Activated T-cell treated with anti-CD3 and anti-CD28 coated beads, Interleukin-2, amount 50 U/mL, for 1 hour (primary cell): ENCODE results near the gene SLAMF6.
A peak's percentile ranks its signal among the peaks of the same experiment; 100 is the strongest.
"Not testable (repeated sequence)": the region's sequence is repeated elsewhere in the genome, so short reads cannot be mapped to it uniquely, and the experiment has no call there.

Source experiments
- DNase-seq: peaks from one replicate; pipeline ENCODE4 v3.0.0-alpha.2; 2020

The SLAMF6 gene

DNA sequence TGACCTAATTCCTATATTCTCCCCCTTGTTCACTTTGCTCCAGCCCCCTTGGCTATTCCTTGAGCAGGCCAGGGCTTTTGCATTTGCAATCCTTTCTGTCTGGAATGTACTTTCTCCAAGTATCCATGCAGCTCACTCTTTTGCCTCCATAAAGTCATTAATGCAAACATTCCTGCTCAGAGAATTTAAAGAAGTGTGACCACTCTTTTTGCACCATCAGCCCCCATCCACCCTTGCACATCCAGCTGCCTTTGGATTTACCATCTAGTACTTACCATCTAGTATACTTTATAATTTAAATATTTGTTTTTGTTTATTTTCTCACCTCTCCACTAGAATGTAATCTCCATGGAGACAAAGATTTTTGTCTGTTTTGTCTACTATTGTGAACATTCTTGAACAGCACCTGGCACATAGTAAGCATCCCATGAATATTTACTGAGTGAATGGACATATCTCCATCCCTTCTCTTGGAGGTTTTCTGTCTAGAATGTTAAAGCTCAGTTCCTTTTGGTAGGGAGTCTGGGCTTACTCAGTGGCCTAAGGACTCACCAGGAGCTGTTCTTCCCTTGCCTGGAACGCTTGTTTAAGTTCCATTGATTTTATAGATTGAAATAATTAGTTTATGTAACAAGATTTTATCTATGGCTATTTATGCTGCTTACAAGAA, 22.6 kb downstream of the SLAMF6 start:
- DNase-seq, result no peak

DNA sequence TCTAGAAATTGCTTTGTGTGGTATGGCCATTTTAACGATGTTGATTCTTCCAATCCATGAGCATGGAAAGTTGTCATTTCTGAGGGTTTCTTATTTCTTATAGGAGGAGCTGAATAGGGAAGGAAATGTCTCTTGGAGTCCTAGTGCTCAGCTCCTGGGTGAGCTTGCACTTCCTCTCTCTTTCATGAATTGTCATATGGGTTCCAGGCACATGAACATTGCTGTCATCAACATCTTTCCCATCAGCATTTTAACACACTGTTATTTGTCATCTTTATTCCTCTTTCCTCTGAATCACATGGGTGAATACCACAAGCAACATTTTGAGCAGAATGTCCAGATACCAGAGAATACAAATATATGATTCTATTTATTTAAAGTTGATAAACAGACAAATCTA, 23.4 kb downstream of the SLAMF6 start:
- DNase-seq, result no peak

DNA sequence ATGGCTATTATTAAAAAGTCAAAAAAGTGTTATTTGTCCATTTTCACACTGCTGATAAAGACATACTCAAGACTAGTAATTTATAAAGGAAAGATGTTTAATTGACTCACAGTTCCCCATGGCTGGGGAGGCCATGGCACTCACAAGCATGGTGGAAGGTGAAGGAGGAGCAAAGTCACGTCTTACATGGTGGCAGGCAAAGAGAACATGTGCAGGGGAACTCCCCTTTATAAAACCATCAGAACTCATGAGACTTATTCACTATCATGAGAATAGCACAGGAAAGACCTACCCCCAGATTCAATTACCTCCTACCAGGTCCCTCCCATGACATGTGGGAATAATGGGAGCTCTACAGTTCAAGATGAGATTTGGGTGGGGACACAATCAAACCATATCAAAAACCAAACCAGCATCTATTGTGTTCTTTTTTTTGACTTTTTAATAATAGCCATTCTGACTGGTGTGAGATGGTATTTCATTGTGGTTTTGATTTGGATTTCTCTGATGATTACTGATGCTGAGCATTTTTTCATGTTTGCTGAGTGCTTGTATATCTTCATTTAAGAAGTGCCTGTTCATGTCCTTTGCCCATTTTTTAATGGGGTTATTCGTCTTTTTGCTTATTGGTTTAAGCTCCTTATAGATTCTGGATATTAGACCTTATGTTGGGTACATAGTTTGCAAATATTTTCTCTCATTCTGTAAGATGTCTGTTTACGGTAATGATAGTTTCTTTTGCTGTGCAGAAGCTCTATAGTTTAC, 24.6 kb downstream of the SLAMF6 start:
- DNase-seq, result not testable (repeated sequence)

DNA sequence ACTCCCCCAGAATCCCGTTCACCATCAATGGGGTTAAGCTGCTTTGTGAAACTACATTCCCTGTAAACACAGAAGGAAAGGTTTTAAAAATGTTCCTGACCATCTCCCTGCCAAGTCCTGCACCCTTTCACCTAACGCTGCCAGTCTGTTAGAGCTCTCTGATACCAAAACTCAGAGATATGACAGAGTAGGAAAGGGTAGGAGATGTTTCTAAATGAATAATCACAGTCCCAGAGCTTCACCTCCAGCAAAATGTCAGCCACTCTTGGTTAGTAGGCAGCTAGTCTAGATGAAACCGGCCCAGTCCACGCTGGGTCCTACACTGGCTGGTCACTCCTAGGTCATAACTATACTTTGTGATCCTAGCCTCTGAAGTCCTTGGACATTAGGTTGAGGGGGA, 26.7 kb downstream of the SLAMF6 start:
- DNase-seq, result no peak

DNA sequence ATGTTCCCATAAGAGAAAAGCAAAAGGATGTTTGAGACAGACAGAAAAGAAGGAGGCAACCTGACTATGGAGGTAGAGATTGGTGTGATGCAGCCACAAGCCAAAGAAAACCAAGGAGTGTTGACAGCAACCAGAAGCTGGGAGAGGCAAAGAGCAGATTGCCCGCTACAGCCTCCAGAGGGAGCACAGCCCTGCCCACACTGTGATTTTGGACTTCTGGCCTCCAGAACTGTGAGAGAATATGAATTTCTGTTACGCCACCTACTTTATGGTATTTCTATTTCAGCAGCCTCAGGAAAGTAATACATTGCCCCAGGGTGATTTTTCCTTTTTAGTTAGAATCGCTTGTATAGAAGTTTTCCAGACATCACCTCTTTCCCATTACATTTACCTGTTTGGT, 28.4 kb downstream of the SLAMF6 start:
- no peak for DNase-seq

DNA sequence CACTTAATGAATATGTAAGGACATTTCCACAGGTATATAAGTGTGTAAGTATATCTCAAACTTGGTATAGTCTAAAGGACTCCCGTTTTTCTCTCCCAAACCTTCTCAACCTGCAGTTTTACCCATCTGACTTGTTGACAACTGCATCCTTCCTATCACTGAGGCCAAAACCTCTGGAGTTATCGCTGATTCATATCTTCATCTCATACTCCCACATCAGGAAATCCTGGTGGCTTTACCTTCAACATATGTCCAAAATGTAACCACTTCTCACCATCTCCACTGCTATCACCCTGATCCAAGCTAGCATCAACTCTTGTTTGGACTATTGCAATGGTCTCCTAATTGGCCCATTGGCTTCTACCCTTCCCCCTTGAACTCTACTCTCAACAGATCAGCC, 30.4 kb downstream of the SLAMF6 start:
- no peak for DNase-seq

DNA sequence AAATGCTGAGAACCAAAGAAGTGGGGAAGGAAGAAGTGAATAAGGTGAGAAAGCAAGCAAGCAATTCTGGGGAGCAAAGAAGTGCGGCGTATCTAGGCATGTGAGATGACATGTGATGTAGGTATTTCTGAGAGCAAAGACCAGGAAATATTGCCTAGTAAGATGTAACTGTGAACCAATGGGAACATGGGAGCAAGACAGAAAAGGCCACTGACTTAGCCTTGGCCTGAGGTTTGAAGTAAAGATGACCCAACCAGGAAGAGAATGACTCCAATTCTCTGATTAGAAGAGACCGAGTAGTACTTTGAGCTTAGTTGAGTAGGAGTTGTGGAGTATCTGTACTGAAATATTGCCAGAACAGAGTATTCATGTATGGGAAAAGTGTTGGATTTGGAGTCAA, 31.1 kb downstream of the SLAMF6 start:
- no peak for DNase-seq

DNA sequence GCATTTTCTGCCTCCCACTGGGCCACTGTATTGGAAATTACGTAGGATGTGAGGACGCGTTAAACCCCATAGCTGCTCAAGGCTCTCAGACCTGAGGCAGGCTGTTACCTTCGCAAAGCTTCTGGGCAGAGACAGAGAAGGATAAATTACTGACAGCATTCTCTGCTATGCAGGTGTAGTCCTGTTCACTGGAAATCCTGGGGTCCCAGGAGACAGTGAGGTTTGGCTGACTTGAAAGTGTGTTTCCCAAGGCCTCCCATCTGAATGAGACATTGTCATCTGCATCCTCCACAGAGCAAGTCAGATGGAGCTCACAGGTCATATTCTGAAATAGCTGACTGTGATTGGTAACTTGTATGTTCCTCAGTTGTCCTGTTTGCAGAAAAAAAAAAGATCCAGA, 32.0 kb downstream of the SLAMF6 start:
- no peak for DNase-seq

DNA sequence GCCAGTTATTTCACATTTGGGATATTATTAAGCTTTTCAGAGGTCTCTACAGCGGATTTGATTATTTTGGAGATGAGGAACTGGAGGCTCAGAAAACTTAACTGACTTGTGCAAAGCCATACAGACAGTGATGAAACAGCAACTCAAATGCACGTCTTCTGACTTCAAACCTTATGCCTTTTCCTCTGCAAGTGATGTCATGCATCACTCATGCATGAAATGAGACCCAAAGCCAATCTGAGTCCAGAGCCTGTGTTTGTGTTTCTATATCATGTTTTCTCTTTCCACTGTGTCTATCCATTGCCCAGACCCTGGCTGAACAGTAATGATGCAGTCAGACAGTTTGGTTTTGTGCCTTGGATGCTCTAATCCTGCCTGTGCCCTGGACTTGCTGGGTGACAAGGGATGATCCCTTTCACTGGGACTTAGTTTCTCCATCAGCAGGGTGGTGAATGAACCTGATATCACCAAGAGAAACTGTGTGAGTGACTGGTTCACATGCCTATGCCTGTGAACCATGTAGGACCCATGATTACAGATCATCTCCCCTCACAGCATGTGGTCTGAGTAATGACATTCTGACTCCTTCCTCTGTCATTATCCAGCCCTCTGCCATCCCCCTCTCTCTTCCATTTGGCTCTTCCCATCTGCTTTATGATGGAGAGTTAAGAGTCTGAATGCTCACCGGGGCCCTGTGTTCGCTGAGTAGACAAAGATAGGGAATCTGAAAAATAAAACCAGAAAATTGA, 33.4 kb downstream of the SLAMF6 start:
- no peak for DNase-seq

DNA sequence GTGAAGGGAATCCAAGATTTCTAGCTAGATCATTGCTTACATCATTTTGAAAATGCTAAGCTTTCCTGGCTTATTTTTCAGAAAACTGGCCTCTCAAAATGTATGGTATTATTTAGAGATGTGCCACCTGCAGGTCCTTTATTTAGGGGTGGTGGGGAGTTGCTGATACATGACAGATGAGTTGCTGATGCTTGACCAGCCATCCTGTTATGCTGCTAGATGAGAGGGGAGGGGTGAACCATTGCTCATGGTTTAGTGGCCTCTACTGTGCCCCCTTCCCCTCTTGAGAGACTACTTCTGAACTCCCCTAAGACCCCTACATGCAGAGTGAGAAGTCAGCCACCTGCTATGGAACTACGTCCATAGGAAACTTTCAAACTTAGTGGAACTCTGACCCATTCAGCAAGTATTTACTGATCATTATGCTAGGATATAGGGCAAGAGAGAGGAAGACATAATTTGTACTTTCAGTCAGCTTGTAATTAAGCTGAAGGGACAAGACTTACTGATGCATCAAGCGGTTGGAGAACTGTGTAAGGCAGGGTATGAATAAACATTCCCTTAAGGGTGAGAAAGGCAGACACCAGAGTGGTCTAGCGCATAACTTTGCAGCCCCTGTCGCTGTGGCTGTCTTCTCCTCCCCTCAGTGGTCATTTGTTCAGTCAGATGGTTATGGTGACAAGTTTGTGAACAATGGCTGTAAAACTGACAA, 34.6 kb downstream of the SLAMF6 start:
- no peak for DNase-seq

DNA sequence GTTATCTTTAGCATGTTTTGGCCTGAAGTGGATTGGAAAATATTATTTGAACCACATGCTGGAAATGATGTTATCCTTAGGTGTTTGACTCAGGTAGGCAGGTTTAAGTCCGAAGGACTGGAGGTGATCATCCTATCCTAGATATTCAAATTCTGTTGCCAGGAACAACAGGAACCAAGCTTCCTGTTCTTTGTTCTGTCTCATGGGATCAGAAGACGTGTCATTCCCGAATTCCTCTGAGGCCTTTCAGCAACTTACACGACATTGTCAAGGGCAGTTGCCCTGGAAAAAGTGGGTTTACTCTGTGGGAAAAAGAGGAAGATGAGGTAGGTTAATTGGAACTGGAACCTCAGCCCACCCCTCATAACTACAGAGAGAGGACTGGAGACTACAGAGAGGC, 36.6 kb downstream of the SLAMF6 start:
- DNase-seq, result no peak

DNA sequence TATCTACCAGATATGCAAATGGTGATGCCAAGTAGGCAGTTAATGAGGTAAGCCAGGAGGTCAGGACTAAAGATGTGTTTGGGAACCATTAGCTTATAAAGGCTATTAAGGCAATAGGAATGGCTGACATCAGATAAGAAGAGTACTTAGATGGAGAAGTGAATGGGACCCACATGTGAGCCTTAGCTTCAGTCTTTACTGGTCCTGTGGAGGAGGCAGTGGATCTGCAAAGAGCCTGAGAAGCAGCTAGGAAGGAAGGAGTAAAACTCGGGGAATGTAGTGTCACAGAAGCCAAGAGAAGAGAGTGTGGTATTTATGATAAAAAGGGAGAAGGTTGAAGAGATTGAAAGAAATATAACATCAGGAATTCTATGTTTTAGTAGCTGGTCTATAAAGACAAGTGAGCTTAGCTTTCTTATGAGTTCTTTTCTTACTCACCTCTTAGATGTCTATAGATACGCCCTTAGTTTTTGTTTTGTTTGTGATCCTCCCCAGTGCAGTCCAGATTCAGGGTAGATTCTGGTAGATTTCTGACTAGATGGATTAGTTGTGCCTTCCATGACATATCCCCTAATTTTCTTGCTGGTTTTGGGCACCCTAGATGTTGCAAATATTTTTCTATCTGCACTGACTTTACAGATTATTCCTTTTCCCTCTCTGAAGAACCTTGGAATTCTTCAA, 39.4 kb downstream of the SLAMF6 start:
- no peak for DNase-seq

DNA sequence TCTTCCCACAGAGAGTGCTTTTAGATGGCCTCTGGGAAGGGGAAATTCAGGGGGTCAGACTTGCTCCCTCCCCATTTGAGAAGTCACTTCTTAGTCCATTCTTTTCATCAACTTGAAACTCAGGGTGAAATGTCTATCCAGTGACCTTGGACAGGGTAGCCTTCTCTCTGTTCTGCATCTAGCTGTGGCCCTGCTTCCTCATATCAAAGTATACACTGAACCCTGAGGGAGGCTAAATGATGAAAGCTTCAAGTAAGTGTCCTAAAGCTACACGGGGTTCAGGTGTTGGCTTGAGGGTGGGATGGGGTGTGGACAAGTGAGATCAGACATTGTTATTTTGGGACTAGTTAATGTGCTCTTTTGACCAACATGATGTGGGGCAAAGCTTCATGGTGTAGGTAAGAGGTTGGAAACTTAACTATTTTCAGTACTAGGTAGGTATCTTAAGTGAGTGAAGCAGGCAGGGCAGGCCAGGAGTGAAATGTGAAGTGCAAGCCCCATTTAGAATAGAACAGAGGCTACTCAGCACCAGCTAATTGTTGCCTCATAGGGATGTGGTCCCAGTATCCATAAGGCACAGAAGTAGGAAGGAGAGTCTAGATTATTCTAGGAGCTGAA, 41.0 kb downstream of the SLAMF6 start:
- DNase-seq, result no peak

DNA sequence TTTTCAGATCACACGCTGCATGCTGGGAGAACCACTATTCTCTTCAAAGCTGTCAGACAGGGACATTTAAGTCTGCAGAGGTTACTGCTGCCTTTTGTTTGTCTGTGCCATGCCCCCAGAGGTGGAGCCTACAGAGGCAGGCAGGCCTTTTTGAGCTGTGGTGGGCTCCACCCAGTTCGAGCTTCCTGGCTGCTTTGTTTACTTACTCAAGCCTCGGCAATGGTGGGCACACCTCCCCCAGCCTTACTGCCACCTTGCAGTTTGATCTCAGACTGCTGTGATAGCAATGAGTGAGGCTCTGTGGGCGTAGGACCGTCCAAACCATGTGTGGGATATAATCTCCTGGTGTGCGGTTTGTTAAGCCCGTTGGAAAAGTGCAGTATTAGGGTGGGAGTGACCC, 42.3 kb downstream of the SLAMF6 start:
- peak; percentile 36 for DNase-seq

DNA sequence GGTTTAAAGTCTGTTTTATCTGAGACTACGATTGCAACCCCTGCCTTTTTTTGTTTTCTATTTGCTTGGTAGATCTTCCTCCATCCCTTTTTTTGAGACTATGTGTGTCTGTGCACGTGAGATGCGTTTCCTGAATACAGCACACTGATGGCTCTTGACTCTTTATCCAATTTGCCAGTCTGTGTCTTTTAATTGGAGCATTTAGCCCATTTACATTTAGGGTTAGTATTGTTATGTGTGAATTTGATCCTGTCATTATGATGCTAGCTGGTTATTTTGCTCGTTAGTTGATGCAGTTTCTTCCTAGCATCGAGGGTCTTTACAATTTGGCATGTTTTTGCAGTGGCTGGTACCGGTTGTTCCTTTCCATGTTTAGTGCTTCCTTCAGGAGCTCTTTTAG, 44.0 kb downstream of the SLAMF6 start:
- not testable (repeated sequence) for DNase-seq

DNA sequence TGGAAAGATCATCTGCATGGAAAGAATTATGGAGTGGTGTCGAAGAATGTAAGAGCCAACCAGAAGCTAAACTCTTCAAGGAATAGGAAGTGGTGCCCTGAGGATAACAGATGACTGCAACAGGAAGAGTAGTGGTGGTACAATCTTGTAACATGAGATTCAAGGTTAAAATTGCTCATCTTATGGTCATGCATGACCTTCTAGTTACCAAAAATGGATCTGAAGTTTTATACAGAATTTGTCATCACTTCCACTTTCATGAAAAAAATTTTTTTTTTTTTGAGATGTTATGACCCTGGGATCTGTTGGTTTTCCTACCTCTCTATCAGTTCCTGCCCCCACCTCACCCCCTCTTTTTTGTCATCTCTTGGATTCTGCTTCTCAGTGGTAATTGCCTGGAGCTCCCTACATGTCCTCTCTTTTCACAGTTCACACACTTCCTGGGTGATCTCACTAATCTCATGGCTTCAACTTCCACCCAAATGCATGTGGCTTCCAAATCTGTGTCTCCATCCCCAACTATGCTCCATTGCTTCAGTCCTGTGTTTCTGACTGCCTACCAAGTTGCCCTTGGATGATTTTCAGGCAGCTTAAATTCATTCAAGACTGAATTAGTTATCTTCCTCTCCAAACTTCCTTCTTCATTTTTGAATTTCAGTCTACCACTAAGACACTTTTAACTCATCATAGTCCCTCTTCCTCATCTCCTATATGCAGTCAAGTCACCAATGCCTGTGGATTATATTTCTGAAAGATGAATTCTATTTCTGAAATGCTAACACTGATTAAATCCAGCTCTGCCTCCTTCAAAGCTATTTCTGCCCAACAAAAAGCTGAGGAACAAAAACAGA, 48.4 kb downstream of the SLAMF6 start:
- no peak for DNase-seq

DNA sequence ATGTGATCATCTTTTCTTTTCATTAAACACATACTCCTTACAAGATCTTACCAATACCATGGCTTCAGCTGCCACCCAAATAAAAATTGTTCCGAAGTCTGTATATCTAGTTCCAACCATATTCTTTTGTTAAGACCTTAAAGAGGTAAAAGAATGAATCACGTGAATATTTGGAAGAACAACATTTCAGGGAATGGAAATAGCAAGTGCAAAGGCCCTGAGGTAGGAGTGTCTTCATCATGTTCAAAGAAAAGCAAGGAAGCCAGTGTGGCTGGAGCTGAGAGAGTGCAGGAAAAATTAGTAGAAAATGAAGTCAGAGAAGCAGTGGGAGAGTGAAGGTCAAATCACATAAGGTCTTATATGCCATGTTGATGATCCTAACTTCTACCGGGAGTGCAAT, 50.9 kb downstream of the SLAMF6 start:
- no peak for DNase-seq

DNA sequence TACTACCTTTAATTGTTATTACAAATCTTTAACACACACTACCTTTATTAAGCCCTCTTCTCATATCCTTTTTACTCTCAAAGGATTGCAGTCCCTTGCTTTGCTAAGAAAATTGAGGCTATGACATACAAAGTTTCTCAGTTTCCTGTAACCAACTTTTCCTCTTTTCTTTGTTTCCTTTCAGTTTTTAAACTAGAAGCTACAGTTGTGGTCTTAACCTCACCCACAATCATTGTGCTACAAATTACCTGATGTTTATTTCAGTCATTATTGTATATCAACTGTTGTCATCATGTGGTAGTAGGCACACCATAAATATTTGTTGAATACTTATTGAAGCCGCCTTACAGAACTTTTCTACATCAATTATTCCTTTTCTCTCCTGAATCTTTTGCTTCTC, 51.8 kb downstream of the SLAMF6 start:
- DNase-seq, result no peak

DNA sequence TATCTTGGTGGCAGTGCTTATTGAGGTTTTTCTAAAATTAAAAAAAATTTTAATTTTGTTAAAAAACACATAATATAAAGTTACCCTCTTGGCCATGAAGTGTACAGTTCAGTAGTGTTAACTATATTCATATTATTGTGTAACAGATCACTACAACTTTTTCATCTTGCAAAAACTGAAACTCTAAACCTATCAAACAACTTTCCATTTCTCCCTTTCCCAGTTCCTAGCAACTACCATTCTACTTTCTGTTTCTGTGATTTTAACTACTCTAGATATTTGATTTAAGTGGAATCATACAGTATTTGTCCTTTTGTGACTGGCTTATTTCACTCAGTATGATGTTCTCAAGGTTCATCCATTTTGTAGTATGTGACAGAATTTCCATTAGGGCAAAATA, 55.5 kb downstream of the SLAMF6 start:
- no peak for DNase-seq

DNA sequence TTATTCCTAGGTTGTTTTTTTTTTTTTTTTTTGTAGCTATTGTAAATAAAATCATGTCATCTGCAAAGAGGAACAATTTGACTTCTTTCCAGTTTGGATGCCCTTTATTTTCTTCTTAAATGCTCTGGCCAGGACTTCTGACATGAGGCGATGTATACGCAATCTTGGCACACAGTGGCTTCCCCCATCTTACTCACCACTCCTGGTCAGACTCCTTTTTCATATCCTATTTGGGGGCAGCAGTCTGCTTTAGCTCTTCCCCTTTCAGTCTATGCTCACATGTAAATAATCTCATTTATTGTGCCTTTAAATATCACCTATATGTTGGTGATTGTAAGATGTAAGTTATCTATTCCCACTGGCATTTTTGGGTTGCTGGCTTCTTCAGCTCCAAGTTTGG, 56.1 kb downstream of the SLAMF6 start:
- DNase-seq, result no peak

DNA sequence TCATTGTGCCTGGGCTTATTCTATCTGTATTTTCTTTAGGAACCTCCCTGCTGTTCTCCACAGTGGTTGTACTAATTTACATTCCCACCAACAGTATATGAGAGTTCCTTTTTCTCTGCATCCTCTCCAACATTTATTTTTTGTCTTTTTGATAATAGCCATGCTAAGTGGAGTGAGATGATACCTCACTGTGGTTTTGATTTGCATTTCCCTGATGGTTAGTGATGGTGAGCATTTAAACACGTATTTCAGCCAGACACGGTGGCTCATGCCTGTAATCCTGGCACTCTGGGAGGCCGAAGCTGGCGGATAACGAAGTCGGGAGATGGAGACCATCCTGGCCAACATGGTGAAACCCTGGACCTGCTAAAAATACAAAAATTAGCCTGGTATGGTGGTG, 57.9 kb downstream of the SLAMF6 start:
- DNase-seq, result no peak
